SK-N-MC (cell line): Measurements from ENCODE around the gene DAB2IP.

Experiments used
- EZH2 ChIP-seq: fragments of 200-600 bp; sonication (generic); IDR thresholded peaks from one replicate; pipeline ENCODE4 v1.6.1; 2017; ENCODE audit warnings: antibody characterized with exemption
- FOXP2 ChIP-seq: optimal IDR thresholded peaks from 2 replicates; pipeline ENCODE3; 2011; ENCODE audit warnings: mild to moderate bottlenecking, moderate library complexity; ENCODE audit not compliant: insufficient read depth; ENCODE audit errors: extremely low read length, control extremely low read depth
- POLR2AphosphoS5 ChIP-seq: IDR thresholded peaks from 2 replicates; pipeline ENCODE4 v1.6.1; 2012; ENCODE audit warnings: mild to moderate bottlenecking, low read depth, low read length, borderline replicate concordance

GRCh38 chr9:121779381-121780117, 128.1 kb downstream of the DAB2IP start:
- TF ChIP-seq EZH2, result no peak
- no peak for TF ChIP-seq POLR2AphosphoS5
- TF ChIP-seq FOXP2, result no peak
